ENCODE data around the gene LCN6. TPM values are rescaled to one million over a fixed set of nuclear protein-coding genes. Genes with fewer than 3 reads are reported as not detected.

Gene LCN6
- total RNA-seq, 4 donors from 2014 or later = 6.3 to 7.3 TPM; not detected in 2

- no peak for DNase-seq (ENCODE audit: low spot score in 2 of 2)
- intact Hi-C loops (cut with DNase I; ENCODE audit: low total_unique reads) = no loop called here
- TF ChIP-seq CTCF (IDR thresholded peaks at IDR 0.05) = no peak
- no peak for TF ChIP-seq POLR2A (IDR thresholded peaks at IDR 0.05)
- WGBS, 2 donors = 30 to 35% methylated on average over 12 to 17 of the region's 25 CpGs
- H3K4me3 ChIP-seq (ENCODE audit: low read depth, poor library complexity, severe bottlenecking) = no peak within 1 kb of the TSS
Observed at GRCh38 chr9:136742591-136743391, 5.5 kb downstream of the LCN6 start, which contains the start of gene LCN10. Gene LCN10, minus strand, starts transcription at chr9:136742940. Its CDS starts 37 bp downstream, at chr9:136742903.

GRCh38 chr9:136741883-136742571 lies 6.3 kb downstream of the LCN6 start:
- WGBS, 2 donors = 18 to 21% methylated on average over 22 to 27 of the region's 32 CpGs
- H3K4me3 ChIP-seq (ENCODE audit: low read depth, poor library complexity, severe bottlenecking) = no peak overlapping the region

GRCh38 chr9:136740971-136741882 lies 7.1 kb downstream of the LCN6 start:
- H3K4me3 ChIP-seq (ENCODE audit: low read depth, poor library complexity, severe bottlenecking) = no peak overlapping the region
- TF ChIP-seq CTCF (IDR thresholded peaks at IDR 0.05) = no peak
- TF ChIP-seq POLR2A (IDR thresholded peaks at IDR 0.05) = no peak
- WGBS, 2 donors = 9 to 13% methylated on average over 29 of the region's 37 CpGs
- DNase-seq (ENCODE audit: low spot score in 2 of 2) = no peak
- intact Hi-C loops (cut with DNase I; ENCODE audit: low total_unique reads) = no loop called here

More at GRCh38 chr9:136741883-136742571, 6.3 kb downstream of the LCN6 start:
- DNase-seq (ENCODE audit: low spot score in 2 of 2) = no peak
- intact Hi-C loops (cut with DNase I; ENCODE audit: low total_unique reads) = no loop called here
- no peak for TF ChIP-seq CTCF (IDR thresholded peaks at IDR 0.05)

- intact Hi-C loops (cut with DNase I; ENCODE audit: low total_unique reads) = no loop called here
- no peak overlapping the region for H3K4me3 ChIP-seq (ENCODE audit: low read depth, poor library complexity, severe bottlenecking)
- no peak for DNase-seq (ENCODE audit: low spot score in 2 of 2)
- no peak for TF ChIP-seq POLR2A (IDR thresholded peaks at IDR 0.05)
- TF ChIP-seq CTCF (IDR thresholded peaks at IDR 0.05) = no peak
- 75 to 82% methylated on average over 16 of the region's 16 CpGs for WGBS, 2 donors
Observed at GRCh38 chr9:136740491-136740890, 7.8 kb downstream of the LCN6 start.

GRCh38 chr9:136740069-136740468 lies 8.3 kb downstream of the LCN6 start:
- DNase-seq (ENCODE audit: low spot score in 2 of 2) = no peak
- 75 to 82% methylated on average over 8 to 9 of the region's 11 CpGs for WGBS, 2 donors
- intact Hi-C loops (cut with DNase I; ENCODE audit: low total_unique reads) = no loop called here
- no peak overlapping the region for H3K4me3 ChIP-seq (ENCODE audit: low read depth, poor library complexity, severe bottlenecking)
- TF ChIP-seq POLR2A (IDR thresholded peaks at IDR 0.05) (no peak), CTCF (IDR thresholded peaks at IDR 0.05) (no peak)
